ENCODE measurements around the gene RBBP8.

RBBP8 gene

DNA sequence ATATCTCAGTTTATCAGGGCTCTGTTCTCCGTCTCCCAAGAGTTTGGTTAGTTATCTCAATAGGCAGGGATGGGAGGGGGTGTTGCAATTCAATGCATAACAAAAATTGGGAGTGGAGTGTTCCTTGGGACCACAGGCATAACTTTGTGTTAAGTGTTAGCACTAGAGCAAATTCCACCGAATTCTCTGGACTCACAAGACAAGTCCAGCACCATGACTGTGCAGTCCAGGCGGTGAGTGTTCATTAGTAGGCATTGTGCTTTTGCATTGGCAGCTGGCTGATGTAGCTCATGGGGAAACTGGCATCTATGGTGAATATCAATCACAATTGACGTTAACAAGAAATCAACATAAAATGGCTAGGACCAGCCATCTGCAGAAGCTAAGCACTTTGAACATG is 123.2 kb downstream of the RBBP8 start:
- no peak overlapping the region for H3K4me3 ChIP-seq (ENCODE audit: low read depth, low read length)
- no peak for DNase-seq (ENCODE audit: low read depth)
- TF ChIP-seq, protein P1, sequence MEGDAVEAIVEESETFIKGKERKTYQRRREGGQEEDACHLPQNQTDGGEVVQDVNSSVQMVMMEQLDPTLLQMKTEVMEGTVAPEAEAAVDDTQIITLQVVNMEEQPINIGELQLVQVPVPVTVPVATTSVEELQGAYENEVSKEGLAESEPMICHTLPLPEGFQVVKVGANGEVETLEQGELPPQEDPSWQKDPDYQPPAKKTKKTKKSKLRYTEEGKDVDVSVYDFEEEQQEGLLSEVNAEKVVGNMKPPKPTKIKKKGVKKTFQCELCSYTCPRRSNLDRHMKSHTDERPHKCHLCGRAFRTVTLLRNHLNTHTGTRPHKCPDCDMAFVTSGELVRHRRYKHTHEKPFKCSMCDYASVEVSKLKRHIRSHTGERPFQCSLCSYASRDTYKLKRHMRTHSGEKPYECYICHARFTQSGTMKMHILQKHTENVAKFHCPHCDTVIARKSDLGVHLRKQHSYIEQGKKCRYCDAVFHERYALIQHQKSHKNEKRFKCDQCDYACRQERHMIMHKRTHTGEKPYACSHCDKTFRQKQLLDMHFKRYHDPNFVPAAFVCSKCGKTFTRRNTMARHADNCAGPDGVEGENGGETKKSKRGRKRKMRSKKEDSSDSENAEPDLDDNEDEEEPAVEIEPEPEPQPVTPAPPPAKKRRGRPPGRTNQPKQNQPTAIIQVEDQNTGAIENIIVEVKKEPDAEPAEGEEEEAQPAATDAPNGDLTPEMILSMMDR (IDR thresholded peaks at IDR 0.05; ENCODE audit: low read depth, low read length, missing control alignments) = no peak

- no peak for DNase-seq (ENCODE audit: low read depth)
- H3K4me3 ChIP-seq (ENCODE audit: low read depth, low read length) = no peak overlapping the region
- TF ChIP-seq, protein P1 (IDR thresholded peaks at IDR 0.05; ENCODE audit: low read depth, low read length, missing control alignments) = no peak
These were observed 124.0 kb downstream of the RBBP8 start for GRCh38 chr18:23057096-23057495.

DNA sequence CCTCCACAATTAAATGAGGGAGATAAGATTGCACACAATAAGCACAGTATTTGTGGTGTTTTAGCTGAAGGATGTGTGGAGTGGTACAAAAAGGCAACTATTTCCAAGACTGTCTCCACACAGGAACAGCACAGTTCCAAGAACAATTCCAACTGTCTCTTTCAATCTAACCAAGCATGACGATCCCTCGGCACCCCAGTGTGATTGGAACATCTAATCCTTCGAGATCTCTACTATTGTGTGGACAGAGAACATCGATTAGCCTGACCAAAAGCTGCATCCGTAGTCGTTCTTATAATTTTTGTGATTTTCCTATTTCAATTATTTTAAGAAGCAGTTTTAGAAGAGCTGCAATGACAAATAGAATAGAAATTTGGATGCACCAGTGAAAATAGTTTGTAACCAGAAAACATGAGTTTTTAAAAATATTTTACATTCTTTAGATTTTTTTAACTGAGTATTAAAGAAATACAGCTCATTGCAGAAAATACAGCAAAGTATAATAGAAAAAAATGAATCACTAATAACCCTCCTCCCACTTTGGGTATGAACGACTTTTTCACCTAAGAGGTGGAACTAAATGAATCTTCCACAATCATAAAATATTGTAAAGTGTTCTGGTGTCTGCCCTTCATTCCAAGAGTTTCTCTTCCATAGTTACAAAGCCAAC is 125.8 kb downstream of the RBBP8 start:
- DNase-seq (ENCODE audit: low read depth) = no peak
- no peak overlapping the region for H3K4me3 ChIP-seq (ENCODE audit: low read depth, low read length)
- TF ChIP-seq, protein P1 (IDR thresholded peaks at IDR 0.05; ENCODE audit: low read depth, low read length, missing control alignments) = no peak

DNA sequence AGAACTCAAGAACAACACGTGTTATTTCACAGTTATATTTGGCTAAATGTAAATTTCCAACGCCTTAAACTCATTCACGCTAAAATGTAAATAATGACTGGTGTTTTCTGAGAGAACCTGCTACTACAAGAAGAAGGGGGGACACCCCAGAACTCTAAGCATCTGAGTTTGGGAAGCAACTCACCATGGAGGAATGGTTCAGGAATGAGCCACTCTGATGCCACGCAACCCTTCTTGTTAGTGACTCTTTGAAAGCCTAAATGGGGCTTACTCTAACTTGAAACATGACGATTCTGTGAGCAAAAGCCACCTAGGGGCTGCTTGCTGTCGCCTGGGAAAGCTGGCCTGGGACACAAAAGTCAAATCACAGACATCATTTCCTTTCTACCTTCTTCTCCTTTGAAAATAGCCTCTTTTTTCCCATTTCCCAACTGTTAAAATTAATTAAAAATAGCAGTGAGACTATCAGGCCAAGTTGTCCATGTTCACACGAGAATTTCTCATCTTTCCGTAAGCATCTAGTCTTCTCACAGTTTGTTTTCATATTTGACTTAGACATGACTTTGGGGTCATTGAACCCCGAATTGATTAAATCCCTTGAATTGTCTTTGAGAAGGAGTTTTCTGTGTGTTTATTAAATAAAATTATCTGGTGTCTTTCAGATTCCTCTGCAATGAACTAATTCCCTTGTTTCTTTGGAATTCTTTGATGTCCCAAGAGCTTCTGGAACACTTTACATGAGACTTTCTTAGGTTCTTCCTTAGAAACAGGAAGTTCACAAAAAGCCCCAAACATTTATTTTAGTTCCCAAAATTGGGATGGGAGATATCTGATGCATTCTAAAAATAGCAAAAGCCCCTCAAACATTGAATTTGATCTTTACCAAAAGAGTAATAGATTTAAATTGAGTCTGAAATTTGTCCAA is 126.7 kb downstream of the RBBP8 start:
- DNase-seq (ENCODE audit: low read depth) = no peak
- H3K4me3 ChIP-seq (ENCODE audit: low read depth, low read length) = no peak overlapping the region
- TF ChIP-seq, protein P1 (IDR thresholded peaks at IDR 0.05; ENCODE audit: low read depth, low read length, missing control alignments) = no peak

DNA sequence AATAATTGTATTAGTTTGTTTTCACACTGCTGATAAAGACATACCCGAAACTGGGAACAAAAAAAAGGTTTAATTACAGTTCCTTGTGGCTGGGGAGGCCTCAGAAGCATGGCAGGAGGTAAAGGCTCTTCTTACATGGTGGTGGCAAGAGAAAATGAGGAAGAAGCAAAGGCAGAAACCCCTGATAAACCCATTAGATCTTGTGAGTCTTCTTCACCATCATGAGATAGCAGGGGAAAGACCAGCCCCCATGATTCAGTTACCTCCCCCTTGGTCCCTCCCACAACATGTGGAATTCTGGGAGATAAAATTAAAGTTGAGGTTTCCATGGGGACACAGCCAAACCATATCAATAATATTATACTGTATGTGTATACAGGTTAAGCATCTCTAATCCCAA is 128.9 kb downstream of the RBBP8 start:
- no peak overlapping the region for H3K4me3 ChIP-seq (ENCODE audit: low read depth, low read length)
- no peak for DNase-seq (ENCODE audit: low read depth)
- TF ChIP-seq, protein P1 (IDR thresholded peaks at IDR 0.05; ENCODE audit: low read depth, low read length, missing control alignments) = no peak

DNA sequence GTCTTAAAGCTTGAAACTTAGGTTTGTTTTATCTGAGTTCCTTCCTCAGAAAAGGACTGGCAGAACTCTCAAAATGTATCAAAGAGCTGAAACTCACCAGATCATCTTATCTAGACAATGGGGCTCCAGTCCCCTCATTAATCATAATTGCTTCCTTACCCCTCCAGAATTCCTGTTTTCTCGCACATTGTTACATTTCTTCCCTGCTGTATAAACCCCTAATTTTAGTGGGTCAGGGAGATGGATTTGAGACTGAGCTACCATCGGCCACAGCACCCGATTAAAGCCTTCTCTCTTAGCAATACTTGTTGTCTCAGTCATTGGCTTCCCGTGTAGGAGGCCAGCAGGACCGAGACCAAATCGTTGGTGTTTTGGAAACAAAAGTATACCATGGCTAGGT is 130.4 kb downstream of the RBBP8 start:
- TF ChIP-seq, protein P1 (IDR thresholded peaks at IDR 0.05; ENCODE audit: low read depth, low read length, missing control alignments) = no peak
- no peak overlapping the region for H3K4me3 ChIP-seq (ENCODE audit: low read depth, low read length)
- DNase-seq (ENCODE audit: low read depth) = no peak

All from GM12864 (cell line).